GM23338 (cell line): ENCODE data around the gene SULT1B1. TPM values are rescaled to one million over a fixed set of nuclear protein-coding genes. Genes with fewer than 3 reads are reported as not detected.

Experiments used
- ATAC-seq: fragments of 200-7000 bp; cut with Tn5 transposase; 3 replicates; pipeline ENCODE4 v1.9.1; 2020
- DNase-seq: peaks from one replicate; pipeline ENCODE4 v3.0.0-alpha.2; 2015; ENCODE audit warnings: low spot score
- H2AFZ ChIP-seq: fragments of 200-600 bp; sonication (generic); 2 replicates; pipeline ENCODE4 v1.8.0; 2016; ENCODE audit warnings: antibody characterized with exemption, mild to moderate bottlenecking, moderate library complexity
- H3F3A ChIP-seq: fragments of 200-600 bp; sonication (generic); replicated peaks from 2 replicates; pipeline ENCODE4 v1.8.0; 2017; ENCODE audit warnings: antibody characterized with exemption, mixed run types, low read depth
- H3K27ac ChIP-seq: fragments of 200-600 bp; sonication (generic); 2 replicates; pipeline ENCODE4 v1.6.1; 2016; ENCODE audit warnings: low read depth
- H3K27me3 ChIP-seq: fragments of 200-600 bp; sonication (generic); 2 replicates; pipeline ENCODE4 v1.8.0; 2016; ENCODE audit warnings: mild to moderate bottlenecking, mixed run types, moderate library complexity; ENCODE audit not compliant: insufficient read depth
- H3K36me3 ChIP-seq: fragments of 200-600 bp; sonication (generic); 2 replicates; pipeline ENCODE4 v1.8.0; 2016; ENCODE audit warnings: mild to moderate bottlenecking; ENCODE audit not compliant: insufficient read depth
- H3K4me1 ChIP-seq: fragments of 200-600 bp; sonication (generic); 2 replicates; pipeline ENCODE4 v1.8.0; 2016; ENCODE audit warnings: mild to moderate bottlenecking, moderate library complexity; ENCODE audit not compliant: insufficient read depth
- H3K4me2 ChIP-seq: fragments of 200-600 bp; sonication (generic); 2 replicates; pipeline ENCODE4 v1.7.1; 2017; ENCODE audit warnings: mixed run types
- H3K4me3 ChIP-seq: fragments of 200-600 bp; sonication (generic); 2 replicates; pipeline ENCODE4 v1.6.1; 2016; ENCODE audit warnings: mixed run types
- H3K79me2 ChIP-seq: fragments of 200-600 bp; sonication (generic); replicated peaks from 2 replicates; pipeline ENCODE4 v1.8.0; 2017; ENCODE audit warnings: mild to moderate bottlenecking; ENCODE audit not compliant: insufficient read depth
- H3K9me2 ChIP-seq: fragments of 200-600 bp; sonication (generic); 2 replicates; pipeline ENCODE4 v1.8.0; 2017; ENCODE audit not compliant: insufficient read depth
- H4K20me1 ChIP-seq: fragments of 200-600 bp; sonication (generic); replicated peaks from 2 replicates; pipeline ENCODE4 v1.8.0; 2017; ENCODE audit warnings: mild to moderate bottlenecking; ENCODE audit not compliant: insufficient read depth
- H3K27ac Mint-ChIP-seq: 2 replicates; pipeline ENCODE4 v1.8.0; 2020; ENCODE audit warnings: inconsistent platforms, mild to moderate bottlenecking, moderate library complexity, mixed read lengths
- H3K27me3 Mint-ChIP-seq: 3 replicates; pipeline ENCODE4 v1.8.0; 2022; ENCODE audit warnings: low read depth, mild to moderate bottlenecking, moderate library complexity, mixed read lengths, inconsistent platforms; ENCODE audit not compliant: insufficient read depth, poor library complexity
- H3K36me3 Mint-ChIP-seq: 3 replicates; pipeline ENCODE4 v1.8.0; 2021; ENCODE audit warnings: low read depth, mild to moderate bottlenecking, inconsistent platforms, moderate library complexity, mixed read lengths
- H3K4me1 Mint-ChIP-seq: 3 replicates; pipeline ENCODE4 v1.8.0; 2020; ENCODE audit warnings: mild to moderate bottlenecking, inconsistent platforms, mixed read lengths
- H3K4me3 Mint-ChIP-seq: 3 replicates; pipeline ENCODE4 v1.8.0; 2021; ENCODE audit warnings: moderate library complexity, mild to moderate bottlenecking, inconsistent platforms, mixed read lengths
- H3K9me3 Mint-ChIP-seq: 3 replicates; pipeline ENCODE4 v1.8.0; 2020; ENCODE audit warnings: moderate library complexity, mild to moderate bottlenecking, inconsistent platforms, mixed read lengths
- CREB1 ChIP-seq: fragments of 250-450 bp; sonication (Bioruptor Pico); IDR thresholded peaks from 2 replicates; pipeline ENCODE4 v1.5.0; 2020; ENCODE audit warnings: low read depth, mild to moderate bottlenecking, moderate library complexity
- EZH2 ChIP-seq: fragments of 200-600 bp; sonication (generic); IDR thresholded peaks from one replicate; pipeline ENCODE4 v1.8.0; 2017; ENCODE audit warnings: antibody characterized with exemption, mild to moderate bottlenecking, low read depth; ENCODE audit not compliant: unreplicated experiment
- EZH2phosphoT487 ChIP-seq: fragments of 200-600 bp; sonication (generic); IDR thresholded peaks from one replicate; pipeline ENCODE4 v1.8.1; 2018; ENCODE audit warnings: antibody characterized with exemption; ENCODE audit not compliant: unreplicated experiment
- JUNB ChIP-seq: IDR thresholded peaks from one replicate; pipeline ENCODE4 v1.6.1; 2016; ENCODE audit warnings: antibody characterized with exemption; ENCODE audit not compliant: unreplicated experiment
- NANOG ChIP-seq: IDR thresholded peaks from 2 replicates; pipeline ENCODE4 v1.6.1; 2016; ENCODE audit warnings: antibody characterized with exemption, borderline replicate concordance
- POLR2AphosphoS5 ChIP-seq: IDR thresholded peaks from 2 replicates; pipeline ENCODE4 v1.6.1; 2016; ENCODE audit warnings: antibody characterized with exemption, low read depth
- STAT1 ChIP-seq: IDR thresholded peaks from one replicate; pipeline ENCODE4 v1.6.1; 2016; ENCODE audit warnings: antibody characterized with exemption; ENCODE audit not compliant: unreplicated experiment
- ZNF114 ChIP-seq: fragments of 250-450 bp; sonication (Bioruptor Pico); IDR thresholded peaks from 2 replicates; pipeline ENCODE4 v1.5.0; 2020; ENCODE audit warnings: mild to moderate bottlenecking, moderate library complexity
- ZNF331 ChIP-seq: fragments of 250-450 bp; sonication (Bioruptor Pico); IDR thresholded peaks from 2 replicates; pipeline ENCODE4 v1.5.0; 2020; ENCODE audit warnings: low read depth, mild to moderate bottlenecking, moderate library complexity
- polyA plus RNA-seq: library from polyadenylated mRNA; unstranded; fragments of >200 nt; fragmentation: Nextera tagmentation; extraction: Ambion mirVana; gene quantifications from 2 replicates; pipeline ENCODE4 v1.2.1, GENCODE V29; 2016
- total RNA-seq: library from RNA; depleted of rRNA; stranded (reverse); fragments of >200 nt; shearing (Covaris generic); gene quantifications from 2 replicates; pipeline ENCODE4 v1.2.3, GENCODE V29; 2014
- TF ChIP-seq, protein P1 (sequence below): fragments of 250-450 bp; sonication (Bioruptor Pico); IDR thresholded peaks from 2 replicates; pipeline ENCODE4 v1.5.0; 2020; ENCODE audit warnings: mild to moderate bottlenecking, moderate library complexity
- TF ChIP-seq, protein P2 (sequence below): IDR thresholded peaks from one replicate; pipeline ENCODE4 v1.6.1; 2018; ENCODE audit warnings: antibody characterized with exemption; ENCODE audit not compliant: unreplicated experiment
- TF ChIP-seq, protein P3 (sequence below), 2 experiments: fragments of 200-600 bp in 1 of 2; sonication (generic) in 1 of 2; conservative IDR thresholded peaks; 2 replicates each; pipeline versions ENCODE4 v1.5.1 to v1.6.1; 2016 to 2017; ENCODE audit warnings: antibody characterized with exemption in 2 of 2, low read depth in 2 of 2, mild to moderate bottlenecking in 2 of 2, moderate library complexity in 1 of 2
- TF ChIP-seq, protein P4 (sequence below): IDR thresholded peaks from 2 replicates; pipeline ENCODE4 v1.6.1; 2016; ENCODE audit warnings: antibody characterized with exemption

SULT1B1 gene
- total and polyA plus RNA-seq, 2 experiments from 2014 or later: not detected

DNA sequence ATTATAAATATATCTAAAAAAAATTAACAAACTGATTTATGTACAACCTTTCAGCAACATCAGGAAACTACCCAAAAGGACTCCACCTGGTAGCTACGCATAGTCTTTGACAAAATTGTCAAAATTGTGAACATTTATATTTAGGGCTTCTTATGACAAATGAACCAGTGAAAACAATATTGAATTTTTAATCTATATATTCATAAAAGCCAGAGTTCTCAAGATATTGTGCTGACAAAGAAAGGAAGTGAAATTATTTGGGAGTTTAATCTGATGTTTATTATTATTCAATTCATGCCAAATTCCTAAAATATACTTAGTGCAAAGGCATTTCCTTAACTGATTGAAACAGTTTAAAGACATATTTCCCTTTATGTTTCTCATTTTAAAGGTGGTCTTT, 5.3 kb upstream of the SULT1B1 start:
- no peaks in the 10 kb centered on the region; the same call in 1 of the 2 replicates for H4K20me1 ChIP-seq
- ATAC-seq (no peak), DNase-seq (no peak)
- H3K4me1 ChIP-seq: peaks cover 11% of the 10 kb centered on the region
- H2AFZ ChIP-seq: no peak overlapping the region
- Mint-ChIP-seq H3K27me3 (peaks cover 6% of the 10 kb centered on the region), H3K36me3 (0 out of 3 replicates have a peak, but pooled peaks cover 3% of the 10 kb centered on the region), H3K4me1 (peaks cover 9% of the 10 kb centered on the region; the same call in 2 of the 3 replicates), H3K9me3 (peaks cover 6% of the 10 kb centered on the region), H3K4me3 (no peak overlapping the region), H3K27ac (no peak overlapping the region)
- H3K79me2 ChIP-seq: no peaks in the 10 kb centered on the region
- H3F3A ChIP-seq: no peaks in the 10 kb centered on the region
- H3K27me3 ChIP-seq: no peaks in the 10 kb centered on the region
- H3K4me3 ChIP-seq: no peak overlapping the region
- TF ChIP-seq EZH2phosphoT487 (no peak), ZNF114 (CRISPR knock-in tag) (no peak), EZH2 (no peak), CREB1 (CRISPR knock-in tag) (no peak), JUNB (no peak), STAT1 (no peak), POLR2AphosphoS5 (no peak), NANOG (no peak), ZNF331 (CRISPR knock-in tag) (no peak)
- TF ChIP-seq, protein P1, sequence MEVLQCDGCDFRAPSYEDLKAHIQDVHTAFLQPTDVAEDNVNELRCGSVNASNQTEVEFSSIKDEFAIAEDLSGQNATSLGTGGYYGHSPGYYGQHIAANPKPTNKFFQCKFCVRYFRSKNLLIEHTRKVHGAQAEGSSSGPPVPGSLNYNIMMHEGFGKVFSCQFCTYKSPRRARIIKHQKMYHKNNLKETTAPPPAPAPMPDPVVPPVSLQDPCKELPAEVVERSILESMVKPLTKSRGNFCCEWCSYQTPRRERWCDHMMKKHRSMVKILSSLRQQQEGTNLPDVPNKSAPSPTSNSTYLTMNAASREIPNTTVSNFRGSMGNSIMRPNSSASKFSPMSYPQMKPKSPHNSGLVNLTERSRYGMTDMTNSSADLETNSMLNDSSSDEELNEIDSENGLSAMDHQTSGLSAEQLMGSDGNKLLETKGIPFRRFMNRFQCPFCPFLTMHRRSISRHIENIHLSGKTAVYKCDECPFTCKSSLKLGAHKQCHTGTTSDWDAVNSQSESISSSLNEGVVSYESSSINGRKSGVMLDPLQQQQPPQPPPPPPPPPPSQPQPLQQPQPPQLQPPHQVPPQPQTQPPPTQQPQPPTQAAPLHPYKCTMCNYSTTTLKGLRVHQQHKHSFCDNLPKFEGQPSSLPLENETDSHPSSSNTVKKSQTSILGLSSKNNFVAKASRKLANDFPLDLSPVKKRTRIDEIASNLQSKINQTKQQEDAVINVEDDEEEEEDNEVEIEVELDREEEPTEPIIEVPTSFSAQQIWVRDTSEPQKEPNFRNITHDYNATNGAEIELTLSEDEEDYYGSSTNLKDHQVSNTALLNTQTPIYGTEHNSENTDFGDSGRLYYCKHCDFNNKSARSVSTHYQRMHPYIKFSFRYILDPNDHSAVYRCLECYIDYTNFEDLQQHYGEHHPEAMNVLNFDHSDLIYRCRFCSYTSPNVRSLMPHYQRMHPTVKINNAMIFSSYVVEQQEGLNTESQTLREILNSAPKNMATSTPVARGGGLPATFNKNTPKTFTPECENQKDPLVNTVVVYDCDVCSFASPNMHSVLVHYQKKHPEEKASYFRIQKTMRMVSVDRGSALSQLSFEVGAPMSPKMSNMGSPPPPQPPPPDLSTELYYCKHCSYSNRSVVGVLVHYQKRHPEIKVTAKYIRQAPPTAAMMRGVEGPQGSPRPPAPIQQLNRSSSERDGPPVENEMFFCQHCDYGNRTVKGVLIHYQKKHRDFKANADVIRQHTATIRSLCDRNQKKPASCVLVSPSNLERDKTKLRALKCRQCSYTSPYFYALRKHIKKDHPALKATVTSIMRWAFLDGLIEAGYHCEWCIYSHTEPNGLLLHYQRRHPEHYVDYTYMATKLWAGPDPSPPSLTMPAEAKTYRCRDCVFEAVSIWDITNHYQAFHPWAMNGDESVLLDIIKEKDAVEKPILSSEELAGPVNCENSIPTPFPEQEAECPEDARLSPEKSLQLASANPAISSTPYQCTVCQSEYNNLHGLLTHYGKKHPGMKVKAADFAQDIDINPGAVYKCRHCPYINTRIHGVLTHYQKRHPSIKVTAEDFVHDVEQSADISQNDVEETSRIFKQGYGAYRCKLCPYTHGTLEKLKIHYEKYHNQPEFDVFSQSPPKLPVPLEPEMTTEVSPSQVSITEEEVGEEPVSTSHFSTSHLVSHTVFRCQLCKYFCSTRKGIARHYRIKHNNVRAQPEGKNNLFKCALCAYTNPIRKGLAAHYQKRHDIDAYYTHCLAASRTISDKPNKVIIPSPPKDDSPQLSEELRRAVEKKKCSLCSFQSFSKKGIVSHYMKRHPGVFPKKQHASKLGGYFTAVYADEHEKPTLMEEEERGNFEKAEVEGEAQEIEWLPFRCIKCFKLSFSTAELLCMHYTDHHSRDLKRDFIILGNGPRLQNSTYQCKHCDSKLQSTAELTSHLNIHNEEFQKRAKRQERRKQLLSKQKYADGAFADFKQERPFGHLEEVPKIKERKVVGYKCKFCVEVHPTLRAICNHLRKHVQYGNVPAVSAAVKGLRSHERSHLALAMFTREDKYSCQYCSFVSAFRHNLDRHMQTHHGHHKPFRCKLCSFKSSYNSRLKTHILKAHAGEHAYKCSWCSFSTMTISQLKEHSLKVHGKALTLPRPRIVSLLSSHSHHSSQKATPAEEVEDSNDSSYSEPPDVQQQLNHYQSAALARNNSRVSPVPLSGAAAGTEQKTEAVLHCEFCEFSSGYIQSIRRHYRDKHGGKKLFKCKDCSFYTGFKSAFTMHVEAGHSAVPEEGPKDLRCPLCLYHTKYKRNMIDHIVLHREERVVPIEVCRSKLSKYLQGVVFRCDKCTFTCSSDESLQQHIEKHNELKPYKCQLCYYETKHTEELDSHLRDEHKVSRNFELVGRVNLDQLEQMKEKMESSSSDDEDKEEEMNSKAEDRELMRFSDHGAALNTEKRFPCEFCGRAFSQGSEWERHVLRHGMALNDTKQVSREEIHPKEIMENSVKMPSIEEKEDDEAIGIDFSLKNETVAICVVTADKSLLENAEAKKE (CRISPR knock-in tag): no peak
- TF ChIP-seq, protein P2, sequence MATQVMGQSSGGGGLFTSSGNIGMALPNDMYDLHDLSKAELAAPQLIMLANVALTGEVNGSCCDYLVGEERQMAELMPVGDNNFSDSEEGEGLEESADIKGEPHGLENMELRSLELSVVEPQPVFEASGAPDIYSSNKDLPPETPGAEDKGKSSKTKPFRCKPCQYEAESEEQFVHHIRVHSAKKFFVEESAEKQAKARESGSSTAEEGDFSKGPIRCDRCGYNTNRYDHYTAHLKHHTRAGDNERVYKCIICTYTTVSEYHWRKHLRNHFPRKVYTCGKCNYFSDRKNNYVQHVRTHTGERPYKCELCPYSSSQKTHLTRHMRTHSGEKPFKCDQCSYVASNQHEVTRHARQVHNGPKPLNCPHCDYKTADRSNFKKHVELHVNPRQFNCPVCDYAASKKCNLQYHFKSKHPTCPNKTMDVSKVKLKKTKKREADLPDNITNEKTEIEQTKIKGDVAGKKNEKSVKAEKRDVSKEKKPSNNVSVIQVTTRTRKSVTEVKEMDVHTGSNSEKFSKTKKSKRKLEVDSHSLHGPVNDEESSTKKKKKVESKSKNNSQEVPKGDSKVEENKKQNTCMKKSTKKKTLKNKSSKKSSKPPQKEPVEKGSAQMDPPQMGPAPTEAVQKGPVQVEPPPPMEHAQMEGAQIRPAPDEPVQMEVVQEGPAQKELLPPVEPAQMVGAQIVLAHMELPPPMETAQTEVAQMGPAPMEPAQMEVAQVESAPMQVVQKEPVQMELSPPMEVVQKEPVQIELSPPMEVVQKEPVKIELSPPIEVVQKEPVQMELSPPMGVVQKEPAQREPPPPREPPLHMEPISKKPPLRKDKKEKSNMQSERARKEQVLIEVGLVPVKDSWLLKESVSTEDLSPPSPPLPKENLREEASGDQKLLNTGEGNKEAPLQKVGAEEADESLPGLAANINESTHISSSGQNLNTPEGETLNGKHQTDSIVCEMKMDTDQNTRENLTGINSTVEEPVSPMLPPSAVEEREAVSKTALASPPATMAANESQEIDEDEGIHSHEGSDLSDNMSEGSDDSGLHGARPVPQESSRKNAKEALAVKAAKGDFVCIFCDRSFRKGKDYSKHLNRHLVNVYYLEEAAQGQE: no peak
- TF ChIP-seq, protein P3, sequence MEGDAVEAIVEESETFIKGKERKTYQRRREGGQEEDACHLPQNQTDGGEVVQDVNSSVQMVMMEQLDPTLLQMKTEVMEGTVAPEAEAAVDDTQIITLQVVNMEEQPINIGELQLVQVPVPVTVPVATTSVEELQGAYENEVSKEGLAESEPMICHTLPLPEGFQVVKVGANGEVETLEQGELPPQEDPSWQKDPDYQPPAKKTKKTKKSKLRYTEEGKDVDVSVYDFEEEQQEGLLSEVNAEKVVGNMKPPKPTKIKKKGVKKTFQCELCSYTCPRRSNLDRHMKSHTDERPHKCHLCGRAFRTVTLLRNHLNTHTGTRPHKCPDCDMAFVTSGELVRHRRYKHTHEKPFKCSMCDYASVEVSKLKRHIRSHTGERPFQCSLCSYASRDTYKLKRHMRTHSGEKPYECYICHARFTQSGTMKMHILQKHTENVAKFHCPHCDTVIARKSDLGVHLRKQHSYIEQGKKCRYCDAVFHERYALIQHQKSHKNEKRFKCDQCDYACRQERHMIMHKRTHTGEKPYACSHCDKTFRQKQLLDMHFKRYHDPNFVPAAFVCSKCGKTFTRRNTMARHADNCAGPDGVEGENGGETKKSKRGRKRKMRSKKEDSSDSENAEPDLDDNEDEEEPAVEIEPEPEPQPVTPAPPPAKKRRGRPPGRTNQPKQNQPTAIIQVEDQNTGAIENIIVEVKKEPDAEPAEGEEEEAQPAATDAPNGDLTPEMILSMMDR (conservative IDR thresholded peaks at IDR 0.05; ENCODE audit: low read depth in 2 of 2): no peak
- TF ChIP-seq, protein P4, sequence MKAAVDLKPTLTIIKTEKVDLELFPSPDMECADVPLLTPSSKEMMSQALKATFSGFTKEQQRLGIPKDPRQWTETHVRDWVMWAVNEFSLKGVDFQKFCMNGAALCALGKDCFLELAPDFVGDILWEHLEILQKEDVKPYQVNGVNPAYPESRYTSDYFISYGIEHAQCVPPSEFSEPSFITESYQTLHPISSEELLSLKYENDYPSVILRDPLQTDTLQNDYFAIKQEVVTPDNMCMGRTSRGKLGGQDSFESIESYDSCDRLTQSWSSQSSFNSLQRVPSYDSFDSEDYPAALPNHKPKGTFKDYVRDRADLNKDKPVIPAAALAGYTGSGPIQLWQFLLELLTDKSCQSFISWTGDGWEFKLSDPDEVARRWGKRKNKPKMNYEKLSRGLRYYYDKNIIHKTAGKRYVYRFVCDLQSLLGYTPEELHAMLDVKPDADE: no peak
- peaks cover 11% of the 10 kb centered on the region; the same call in 1 of the 2 replicates for H3K9me2 ChIP-seq
- no peak overlapping the region for H3K27ac ChIP-seq
- H3K4me2 ChIP-seq: no peak overlapping the region
- no peaks in the 10 kb centered on the region for H3K36me3 ChIP-seq
